Adipocyte (in vitro differentiated cells): Measurements from ENCODE around the gene KRTAP5-8.

ENCODE experiments used
- DNase-seq: peaks from one replicate; pipeline ENCODE4 v3.0.0-alpha.2; 2015; ENCODE audit warnings: low read depth
- H3K27me3 ChIP-seq: replicated peaks from 2 replicates; pipeline ENCODE4 v1.7.0; 2013; ENCODE audit warnings: mild to moderate bottlenecking, low read length, moderate library complexity; ENCODE audit not compliant: control insufficient read depth, insufficient read depth
- H3K36me3 ChIP-seq: 2 replicates; pipeline ENCODE4 v1.7.0; 2013; ENCODE audit warnings: low read length, mild to moderate bottlenecking, moderate library complexity; ENCODE audit not compliant: control insufficient read depth, insufficient read depth, severe bottlenecking
- H3K4me1 ChIP-seq: 2 replicates; pipeline ENCODE4 v1.7.0; 2013; ENCODE audit warnings: mild to moderate bottlenecking, low read length, moderate library complexity; ENCODE audit not compliant: control insufficient read depth, insufficient read depth
- H3K4me3 ChIP-seq: 2 replicates; pipeline ENCODE4 v1.7.0; 2013; ENCODE audit warnings: mild to moderate bottlenecking, low read length, moderate library complexity
- H3K9ac ChIP-seq: 2 replicates; pipeline ENCODE4 v1.7.0; 2013; ENCODE audit warnings: mild to moderate bottlenecking, low read length, moderate library complexity
- H3K9me3 ChIP-seq: 2 replicates; pipeline ENCODE4 v1.7.0; 2013; ENCODE audit warnings: mild to moderate bottlenecking, low read length, moderate library complexity; ENCODE audit not compliant: control insufficient read depth

KRTAP5-8 gene

GRCh38 chr11:71499125-71499524 lies 38.7 kb upstream of the KRTAP5-8 start:
- Histone ChIP-seq H3K4me1 (peaks cover 7% of the 10 kb centered on the region), H3K9ac (no peak overlapping the region), H3K4me3 (no peak overlapping the region), H3K9me3 (no peaks in the 10 kb centered on the region), H3K27me3 (no peaks in the 10 kb centered on the region), H3K36me3 (peaks cover 76% of the 10 kb centered on the region)
- no peak for DNase-seq

GRCh38 chr11:71499546-71499945 lies 38.3 kb upstream of the KRTAP5-8 start:
- Histone ChIP-seq H3K9me3 (no peaks in the 10 kb centered on the region), H3K27me3 (no peaks in the 10 kb centered on the region), H3K9ac (no peak overlapping the region), H3K4me3 (no peak overlapping the region), H3K4me1 (peaks cover 7% of the 10 kb centered on the region), H3K36me3 (peaks cover 78% of the 10 kb centered on the region)
- DNase-seq = no peak

- H3K9me3 ChIP-seq = no peaks in the 10 kb centered on the region
- no peaks in the 10 kb centered on the region for H3K27me3 ChIP-seq
- H3K9ac ChIP-seq = no peak overlapping the region
- H3K4me3 ChIP-seq = no peak overlapping the region
- peaks cover 70% of the 10 kb centered on the region for H3K36me3 ChIP-seq
- DNase-seq = no peak
- H3K4me1 ChIP-seq = peaks cover 7% of the 10 kb centered on the region
Measured at GRCh38 chr11:71500601-71501021, 37.2 kb upstream of the KRTAP5-8 start.

- H3K27me3 ChIP-seq = no peaks in the 10 kb centered on the region
- no peak overlapping the region for H3K9ac ChIP-seq
- no peak for DNase-seq
- no peaks in the 10 kb centered on the region for H3K9me3 ChIP-seq
- no peak overlapping the region for H3K4me3 ChIP-seq
- H3K36me3 ChIP-seq = peaks cover 69% of the 10 kb centered on the region
- peaks cover 7% of the 10 kb centered on the region for H3K4me1 ChIP-seq
Measured at GRCh38 chr11:71501071-71501985, 36.5 kb upstream of the KRTAP5-8 start.

DNA sequence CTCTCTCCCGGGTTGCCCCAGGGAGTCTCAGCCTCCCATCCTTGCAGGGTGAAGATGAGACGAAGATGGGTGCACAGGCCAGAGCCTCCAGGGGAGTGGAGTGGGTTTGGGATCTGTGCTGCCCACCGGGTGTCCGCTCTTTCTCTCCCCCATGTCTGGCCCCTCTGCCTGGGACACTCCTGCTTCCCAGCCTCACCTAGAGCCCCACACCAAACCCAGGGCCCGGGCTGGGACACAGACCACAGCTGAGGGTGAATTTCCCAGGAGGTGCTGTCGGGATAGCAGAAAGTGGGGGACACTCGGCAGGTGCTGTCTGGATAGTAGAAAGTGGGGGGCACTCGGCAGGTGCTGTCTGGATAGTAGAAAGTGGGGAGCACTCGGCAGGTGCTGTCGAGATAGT lies 35.8 kb upstream of the KRTAP5-8 start:
- Histone ChIP-seq H3K4me1 (peaks cover 7% of the 10 kb centered on the region), H3K9me3 (no peaks in the 10 kb centered on the region), H3K27me3 (no peaks in the 10 kb centered on the region), H3K9ac (no peak overlapping the region), H3K4me3 (no peak overlapping the region), H3K36me3 (peaks cover 71% of the 10 kb centered on the region)
- no peak for DNase-seq

GRCh38 chr11:71502871-71503435 lies 34.9 kb upstream of the KRTAP5-8 start:
- H3K4me3 ChIP-seq = no peak overlapping the region
- peaks cover 7% of the 10 kb centered on the region for H3K4me1 ChIP-seq
- no peak for DNase-seq
- peaks cover under 1% of the 10 kb centered on the region for H3K9me3 ChIP-seq
- H3K9ac ChIP-seq = no peak overlapping the region
- H3K36me3 ChIP-seq = peaks cover 63% of the 10 kb centered on the region
- no peaks in the 10 kb centered on the region for H3K27me3 ChIP-seq

GRCh38 chr11:71504531-71504930 lies 33.3 kb upstream of the KRTAP5-8 start:
- H3K4me1 ChIP-seq = peaks cover 7% of the 10 kb centered on the region
- no peak for DNase-seq
- peaks cover 51% of the 10 kb centered on the region for H3K36me3 ChIP-seq
- peaks cover 12% of the 10 kb centered on the region for H3K9me3 ChIP-seq
- no peak overlapping the region for H3K9ac ChIP-seq
- H3K4me3 ChIP-seq = no peak overlapping the region
- no peaks in the 10 kb centered on the region for H3K27me3 ChIP-seq

- no peaks in the 10 kb centered on the region for H3K27me3 ChIP-seq
- no peak overlapping the region for H3K9ac ChIP-seq
- H3K9me3 ChIP-seq = peaks cover 15% of the 10 kb centered on the region
- H3K36me3 ChIP-seq = peaks cover 46% of the 10 kb centered on the region
- DNase-seq = no peak
- peaks cover 6% of the 10 kb centered on the region for H3K4me1 ChIP-seq
- H3K4me3 ChIP-seq = no peak overlapping the region
Measured at GRCh38 chr11:71505001-71505400, 32.8 kb upstream of the KRTAP5-8 start.

DNA sequence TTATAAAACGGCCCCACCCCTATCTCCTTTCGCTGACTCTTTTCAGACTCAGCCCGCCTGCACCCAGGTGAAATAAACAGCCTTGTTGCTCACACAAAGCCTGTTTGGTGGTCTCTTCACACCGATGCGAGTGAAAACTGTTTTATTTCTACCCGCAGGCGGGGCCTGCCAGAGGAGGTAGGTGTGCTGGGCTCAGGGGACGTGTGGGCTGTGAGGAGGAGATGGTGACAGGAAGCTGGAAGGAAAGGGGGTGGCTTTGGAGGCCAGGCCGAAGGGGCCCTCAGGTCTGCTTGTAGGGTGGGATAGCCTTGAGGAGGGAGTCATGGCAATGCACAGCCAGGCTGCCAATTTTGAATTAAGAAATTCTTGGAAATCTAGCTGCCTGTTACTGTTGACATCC lies 32.0 kb upstream of the KRTAP5-8 start:
- Histone ChIP-seq H3K9ac (no peak overlapping the region), H3K27me3 (no peaks in the 10 kb centered on the region), H3K9me3 (peaks cover 19% of the 10 kb centered on the region), H3K4me1 (no peaks in the 10 kb centered on the region), H3K36me3 (peaks cover 38% of the 10 kb centered on the region), H3K4me3 (no peak overlapping the region)
- no peak for DNase-seq

- peaks cover 26% of the 10 kb centered on the region for H3K36me3 ChIP-seq
- DNase-seq = no peak
- H3K4me3 ChIP-seq = no peak overlapping the region
- no peaks in the 10 kb centered on the region for H3K27me3 ChIP-seq
- peaks cover 19% of the 10 kb centered on the region for H3K9me3 ChIP-seq
- no peak overlapping the region for H3K9ac ChIP-seq
- H3K4me1 ChIP-seq = no peaks in the 10 kb centered on the region
Measured at GRCh38 chr11:71507102-71507501, 30.7 kb upstream of the KRTAP5-8 start.

DNA sequence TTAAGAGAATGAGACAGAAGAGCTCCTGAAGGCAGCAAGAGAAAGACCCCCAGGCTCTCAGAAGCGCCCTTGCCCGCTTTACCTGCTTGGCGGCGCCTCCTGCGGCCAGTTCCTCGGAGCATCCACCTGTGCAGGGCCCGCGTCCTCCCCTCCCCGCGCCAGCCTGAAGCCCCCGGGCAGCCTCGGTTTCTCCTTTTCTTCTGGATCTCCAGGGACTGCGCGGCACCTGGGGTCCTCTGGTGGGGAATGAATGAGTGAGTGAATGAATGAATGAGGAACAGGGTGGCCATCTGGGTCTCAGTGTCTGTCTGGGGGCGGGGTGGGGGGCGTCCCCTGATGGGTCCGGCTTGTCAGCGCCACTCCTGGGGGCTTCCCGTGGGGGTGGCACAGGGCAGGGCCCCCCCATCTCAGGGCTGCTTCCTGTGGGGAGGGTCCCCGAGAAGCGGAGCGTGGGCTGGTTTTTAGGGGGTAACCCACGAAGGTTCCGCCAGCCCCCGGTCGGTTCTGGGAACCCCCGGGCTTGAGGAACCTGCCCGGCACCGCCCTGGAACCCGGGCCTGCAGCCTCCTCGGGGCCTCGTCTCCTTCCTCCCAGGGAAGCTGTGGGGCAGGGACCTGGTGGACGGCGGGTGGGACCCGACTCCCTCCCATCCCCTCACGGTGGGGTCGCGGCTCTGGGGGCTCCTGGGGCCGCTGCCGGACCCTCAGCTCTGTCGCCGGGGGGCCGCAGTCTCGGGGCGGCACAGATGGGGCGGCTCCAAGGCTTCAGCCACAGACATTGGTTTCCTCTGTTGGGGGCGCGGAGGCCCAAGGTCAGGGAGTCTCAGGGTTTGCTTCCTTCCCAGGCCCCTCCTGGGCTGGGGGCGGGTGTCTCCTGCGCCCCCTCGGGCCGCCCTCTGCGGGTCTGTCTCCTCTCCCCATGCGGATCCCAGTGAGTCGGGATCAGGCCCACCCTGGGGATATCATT lies 19.0 kb upstream of the KRTAP5-8 start:
- Histone ChIP-seq H3K9me3 (no peaks in the 10 kb centered on the region), H3K27me3 (no peaks in the 10 kb centered on the region), H3K4me1 (no peaks in the 10 kb centered on the region), H3K4me3 (no peak overlapping the region), H3K9ac (no peak overlapping the region), H3K36me3 (peaks cover 3% of the 10 kb centered on the region)
- DNase-seq = no peak
